Panc1 (cell line): Measurements from ENCODE around the gene MAP2K4. TPM values are rescaled to one million over a fixed set of nuclear protein-coding genes. Genes with fewer than 3 reads are reported as not detected.

Source experiments
- ATAC-seq: fragments of 200-7000 bp; cut with Tn5 transposase; 2 replicates; pipeline ENCODE4 v1.9.1; 2020; ENCODE audit warnings: mild to moderate bottlenecking, moderate library complexity
- BruUV-seq: library from RNA; stranded (reverse); fragments of 400-500 nt; replicated peaks from 2 replicates; lab custom pipeline; 2021; lab: Mats Ljungman, UMichigan
- CTCF ChIA-PET: fragments of 300-600 bp; sonication (Branson Sonifier 250); formaldehyde crosslinking; loops from one replicate; lab custom pipeline; 2022; ENCODE audit warnings: antibody characterized with exemption; lab: Charles Lee
- POLR2A ChIA-PET: fragments of 300-600 bp; sonication (Branson Sonifier 250); formaldehyde crosslinking; loops from one replicate; lab custom pipeline; 2022; ENCODE audit warnings: antibody characterized with exemption; lab: Charles Lee
- DNase-seq: peaks from one replicate; pipeline ENCODE4 v3.0.0-alpha.2; 2010; ENCODE audit warnings: low read depth, low spot score
- H3K27ac ChIP-seq: 2 replicates; pipeline ENCODE4 v1.5.1; 2011; ENCODE audit warnings: mild to moderate bottlenecking, low read length, inconsistent platforms
- H3K27me3 ChIP-seq: fragments of 200-500 bp; sonication (Bioruptor generic); 2 replicates; pipeline ENCODE4 v1.6.0; 2014; ENCODE audit warnings: low read length, inconsistent platforms; ENCODE audit not compliant: control insufficient read depth, insufficient read depth
- H3K36me3 ChIP-seq: fragments of 200-500 bp; sonication (Bioruptor generic); 2 replicates; pipeline ENCODE4 v1.5.1; 2014; ENCODE audit warnings: inconsistent platforms, mild to moderate bottlenecking, low read length, moderate library complexity; ENCODE audit not compliant: control insufficient read depth, insufficient read depth
- H3K4me1 ChIP-seq: 2 replicates; pipeline ENCODE4 v1.5.1; 2011; ENCODE audit warnings: inconsistent platforms, mild to moderate bottlenecking, low read length, moderate library complexity; ENCODE audit not compliant: control insufficient read depth, insufficient read depth
- H3K4me3 ChIP-seq, 2 experiments: 2 replicates each; pipeline ENCODE4 v1.5.1; 2011 to 2012; ENCODE audit warnings: low read depth in 2 of 2, low read length in 2 of 2, mild to moderate bottlenecking in 2 of 2, inconsistent platforms in 1 of 2, moderate library complexity in 1 of 2
- H3K9me3 ChIP-seq: fragments of 200-500 bp; sonication (Bioruptor generic); 2 replicates; pipeline ENCODE4 v1.5.1; 2014; ENCODE audit warnings: low read depth, mild to moderate bottlenecking, inconsistent platforms, low read length, moderate library complexity; ENCODE audit not compliant: control insufficient read depth, insufficient read depth
- POLR2AphosphoS5 ChIP-seq: IDR thresholded peaks from 2 replicates; pipeline ENCODE4 v1.6.1; 2012; ENCODE audit warnings: mild to moderate bottlenecking, low read depth, low read length, moderate library complexity
- SIN3A ChIP-seq: IDR thresholded peaks from 2 replicates; pipeline ENCODE4 v1.6.1; 2012; ENCODE audit warnings: low read depth, mild to moderate bottlenecking, low read length, moderate library complexity, borderline replicate concordance; ENCODE audit not compliant: insufficient read depth
- TCF7L2 ChIP-seq: IDR thresholded peaks from 2 replicates; pipeline ENCODE4 v1.6.1; 2011; ENCODE audit warnings: mild to moderate bottlenecking, low read depth, low read length, inconsistent platforms
- in situ Hi-C: cut with HindIII; loops from 2 replicates; pipeline ENCODE4 v1.10.0; 2016; ENCODE audit warnings: low sequenced_read_pairs, low pct_unique_long_range_greater_than_20kb
- intact Hi-C: fragments of 100-400 bp; cut with micrococcal nuclease; formaldehyde crosslinking; loops from one replicate; pipeline ENCODE4 v1.10.0; 2022; ENCODE audit not compliant: unreplicated experiment
- total RNA-seq: library from RNA; stranded (reverse); gene quantifications from one replicate; pipeline ENCODE4 v1.2.1, GENCODE V29; 2021; ENCODE audit not compliant: unreplicated experiment
- TF ChIP-seq, protein P1 (sequence below): fragments of 450-650 bp; IDR thresholded peaks from 2 replicates; pipeline ENCODE4 v1.5.1; 2017; ENCODE audit warnings: mild to moderate bottlenecking
- TF ChIP-seq, protein P2 (sequence below), 2 experiments: IDR thresholded peaks; 2 replicates each; pipeline ENCODE4 v1.6.1; 2011 to 2012; ENCODE audit warnings: low read depth in 2 of 2, control low read depth in 1 of 2, low read length in 1 of 2, mild to moderate bottlenecking in 1 of 2, moderate library complexity in 1 of 2; ENCODE audit not compliant: insufficient read depth in 1 of 2

Gene MAP2K4
- total RNA-seq, 1 experiment from 2014 or later = 16.8 TPM

DNA sequence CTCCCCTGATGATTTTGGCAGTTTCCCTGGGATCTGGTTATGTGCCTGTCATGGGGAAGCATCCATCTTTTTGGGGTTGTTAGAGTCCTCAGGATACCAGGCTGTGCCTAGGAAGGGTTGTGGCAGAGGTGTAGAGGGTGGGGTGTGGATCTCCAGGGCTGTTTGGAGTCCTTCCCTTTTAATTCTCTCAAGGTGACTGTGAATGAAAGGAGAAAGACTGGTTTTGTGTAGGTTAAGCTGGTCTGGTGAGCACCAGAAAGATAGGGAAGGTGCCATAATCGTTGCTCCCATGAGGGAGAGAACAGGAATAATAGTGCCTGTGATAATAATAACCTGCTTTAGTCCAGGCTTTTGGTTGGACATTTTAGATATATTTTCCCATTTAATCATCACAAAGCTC, 7.0 kb downstream of the MAP2K4 start:
- no peak overlapping the region for H3K4me3 ChIP-seq
- BruUV-seq = no TSS peak
- in situ Hi-C loops (no loop called here), intact Hi-C loops (no loop called here)
- H3K36me3 ChIP-seq = no peaks in the 10 kb centered on the region
- no peaks in the 10 kb centered on the region for H3K27me3 ChIP-seq
- TF ChIP-seq TCF7L2 (no peak), POLR2AphosphoS5 (no peak), SIN3A (no peak)
- TF ChIP-seq, protein P1, sequence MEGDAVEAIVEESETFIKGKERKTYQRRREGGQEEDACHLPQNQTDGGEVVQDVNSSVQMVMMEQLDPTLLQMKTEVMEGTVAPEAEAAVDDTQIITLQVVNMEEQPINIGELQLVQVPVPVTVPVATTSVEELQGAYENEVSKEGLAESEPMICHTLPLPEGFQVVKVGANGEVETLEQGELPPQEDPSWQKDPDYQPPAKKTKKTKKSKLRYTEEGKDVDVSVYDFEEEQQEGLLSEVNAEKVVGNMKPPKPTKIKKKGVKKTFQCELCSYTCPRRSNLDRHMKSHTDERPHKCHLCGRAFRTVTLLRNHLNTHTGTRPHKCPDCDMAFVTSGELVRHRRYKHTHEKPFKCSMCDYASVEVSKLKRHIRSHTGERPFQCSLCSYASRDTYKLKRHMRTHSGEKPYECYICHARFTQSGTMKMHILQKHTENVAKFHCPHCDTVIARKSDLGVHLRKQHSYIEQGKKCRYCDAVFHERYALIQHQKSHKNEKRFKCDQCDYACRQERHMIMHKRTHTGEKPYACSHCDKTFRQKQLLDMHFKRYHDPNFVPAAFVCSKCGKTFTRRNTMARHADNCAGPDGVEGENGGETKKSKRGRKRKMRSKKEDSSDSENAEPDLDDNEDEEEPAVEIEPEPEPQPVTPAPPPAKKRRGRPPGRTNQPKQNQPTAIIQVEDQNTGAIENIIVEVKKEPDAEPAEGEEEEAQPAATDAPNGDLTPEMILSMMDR = no peak
- TF ChIP-seq, protein P2, sequence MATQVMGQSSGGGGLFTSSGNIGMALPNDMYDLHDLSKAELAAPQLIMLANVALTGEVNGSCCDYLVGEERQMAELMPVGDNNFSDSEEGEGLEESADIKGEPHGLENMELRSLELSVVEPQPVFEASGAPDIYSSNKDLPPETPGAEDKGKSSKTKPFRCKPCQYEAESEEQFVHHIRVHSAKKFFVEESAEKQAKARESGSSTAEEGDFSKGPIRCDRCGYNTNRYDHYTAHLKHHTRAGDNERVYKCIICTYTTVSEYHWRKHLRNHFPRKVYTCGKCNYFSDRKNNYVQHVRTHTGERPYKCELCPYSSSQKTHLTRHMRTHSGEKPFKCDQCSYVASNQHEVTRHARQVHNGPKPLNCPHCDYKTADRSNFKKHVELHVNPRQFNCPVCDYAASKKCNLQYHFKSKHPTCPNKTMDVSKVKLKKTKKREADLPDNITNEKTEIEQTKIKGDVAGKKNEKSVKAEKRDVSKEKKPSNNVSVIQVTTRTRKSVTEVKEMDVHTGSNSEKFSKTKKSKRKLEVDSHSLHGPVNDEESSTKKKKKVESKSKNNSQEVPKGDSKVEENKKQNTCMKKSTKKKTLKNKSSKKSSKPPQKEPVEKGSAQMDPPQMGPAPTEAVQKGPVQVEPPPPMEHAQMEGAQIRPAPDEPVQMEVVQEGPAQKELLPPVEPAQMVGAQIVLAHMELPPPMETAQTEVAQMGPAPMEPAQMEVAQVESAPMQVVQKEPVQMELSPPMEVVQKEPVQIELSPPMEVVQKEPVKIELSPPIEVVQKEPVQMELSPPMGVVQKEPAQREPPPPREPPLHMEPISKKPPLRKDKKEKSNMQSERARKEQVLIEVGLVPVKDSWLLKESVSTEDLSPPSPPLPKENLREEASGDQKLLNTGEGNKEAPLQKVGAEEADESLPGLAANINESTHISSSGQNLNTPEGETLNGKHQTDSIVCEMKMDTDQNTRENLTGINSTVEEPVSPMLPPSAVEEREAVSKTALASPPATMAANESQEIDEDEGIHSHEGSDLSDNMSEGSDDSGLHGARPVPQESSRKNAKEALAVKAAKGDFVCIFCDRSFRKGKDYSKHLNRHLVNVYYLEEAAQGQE (IDR thresholded peaks at IDR 0.05; ENCODE audit: insufficient read depth in 1 of 2, low read depth in 2 of 2, low read length in 1 of 2) = no peak
- no peaks in the 10 kb centered on the region for H3K9me3 ChIP-seq
- ChIA-PET POLR2A (no interaction called here), CTCF (no interaction called here)
- peaks cover under 1% of the 10 kb centered on the region for H3K4me1 ChIP-seq
- ATAC-seq = no peak
- no peak for DNase-seq
- no peak overlapping the region for H3K27ac ChIP-seq

DNA sequence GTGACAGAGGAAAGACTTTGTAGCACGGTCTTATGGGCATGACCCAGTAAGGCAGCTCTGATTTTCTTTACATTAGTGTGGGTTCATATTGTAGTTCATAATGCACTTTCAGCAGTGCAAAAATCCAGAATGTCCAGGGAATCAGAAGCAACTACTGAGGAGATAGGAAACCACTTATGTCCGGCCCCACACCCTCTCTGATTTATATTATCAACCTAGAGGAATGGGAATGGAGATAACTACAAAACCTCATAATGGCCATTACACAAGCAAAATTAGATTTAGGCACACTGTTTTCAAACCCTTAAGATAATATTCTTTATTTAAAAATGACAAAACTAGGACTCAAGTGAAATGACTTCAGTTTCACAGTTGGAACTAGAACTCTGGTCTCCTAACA, 7.9 kb downstream of the MAP2K4 start:
- in situ Hi-C loops (no loop called here), intact Hi-C loops (no loop called here)
- ChIA-PET POLR2A (no interaction called here), CTCF (no interaction called here)
- BruUV-seq = no TSS peak
- H3K27ac ChIP-seq = no peak overlapping the region
- no peaks in the 10 kb centered on the region; the same call in none of the 2 replicates for H3K4me1 ChIP-seq
- H3K27me3 ChIP-seq = no peaks in the 10 kb centered on the region
- no peaks in the 10 kb centered on the region for H3K9me3 ChIP-seq
- DNase-seq (no peak), ATAC-seq (no peak)
- no peaks in the 10 kb centered on the region for H3K36me3 ChIP-seq
- no peak overlapping the region for H3K4me3 ChIP-seq
- TF ChIP-seq TCF7L2 = no peak
- TF ChIP-seq, protein P1 = no peak
- TF ChIP-seq SIN3A = no peak
- no peak for TF ChIP-seq POLR2AphosphoS5
- TF ChIP-seq, protein P2 (IDR thresholded peaks at IDR 0.05; ENCODE audit: insufficient read depth in 1 of 2, low read depth in 2 of 2, low read length in 1 of 2) = no peak
